ENCODE results near the gene GUCY1A1. TPM values are rescaled to one million over a fixed set of nuclear protein-coding genes. Genes with fewer than 3 reads are reported as not detected.

The GUCY1A1 gene
- total RNA-seq, 1 experiment from 2014 or later: 0.20 TPM

- TF ChIP-seq USF2 (CRISPR knock-in tag; IDR thresholded peaks at IDR 0.05): no peak
- TF ChIP-seq PRRX2 (CRISPR knock-in tag; IDR thresholded peaks at IDR 0.05): no peak
- TF ChIP-seq IRF1 (CRISPR knock-in tag; IDR thresholded peaks at IDR 0.05): no peak
- no peak for TF ChIP-seq CDX4 (CRISPR knock-in tag; IDR thresholded peaks at IDR 0.05; ENCODE audit: borderline replicate concordance)
- TF ChIP-seq HMGA2 (CRISPR knock-in tag; IDR thresholded peaks at IDR 0.05): no peak
Measured at GRCh38 chr4:155672342-155672741, 5.7 kb downstream of the GUCY1A1 start (continued).

- ATAC-seq: no peak
- Mint-ChIP-seq H3K4me1 (peaks cover 4% of the 10 kb centered on the region; the same call in 1 of the 2 replicates), H3K36me3 (no peaks in the 10 kb centered on the region), H3K27me3 (ENCODE audit: low read depth) (peaks cover 44% of the 10 kb centered on the region), H3K27ac (no peak overlapping the region), H3K4me3 (no peak overlapping the region), H3K9me3 (no peaks in the 10 kb centered on the region)
- CTCF ChIA-PET: no interaction called here
- POLR2A ChIA-PET: no interaction called here
- TF ChIP-seq PREB (CRISPR knock-in tag; IDR thresholded peaks at IDR 0.05; ENCODE audit: borderline replicate concordance): no peak
- no peak for TF ChIP-seq JUN (CRISPR knock-in tag; IDR thresholded peaks at IDR 0.05)
- DNase-seq (ENCODE audit: low spot score): no peak
Measured at GRCh38 chr4:155673453-155673979, 6.9 kb downstream of the GUCY1A1 start.

GRCh38 chr4:155674669-155675071 is 8.0 kb downstream of the GUCY1A1 start:
- no peak for DNase-seq (ENCODE audit: low spot score)
- peaks cover 35% of the 10 kb centered on the region for H3K27me3 Mint-ChIP-seq (ENCODE audit: low read depth)
- H3K4me1 Mint-ChIP-seq: peaks cover 4% of the 10 kb centered on the region; the same call in 1 of the 2 replicates
- TF ChIP-seq ZNF121 (CRISPR knock-in tag; IDR thresholded peaks at IDR 0.05): no peak
- TF ChIP-seq ZNF138 (CRISPR knock-in tag; conservative IDR thresholded peaks at IDR 0.05): no peak
- TF ChIP-seq MXD4 (CRISPR knock-in tag; IDR thresholded peaks at IDR 0.05; ENCODE audit: borderline replicate concordance): no peak
- TF ChIP-seq ZNF219 (CRISPR knock-in tag; IDR thresholded peaks at IDR 0.05; ENCODE audit: borderline replicate concordance): no peak
- no peak overlapping the region for H3K27ac Mint-ChIP-seq
- no peaks in the 10 kb centered on the region for H3K9me3 Mint-ChIP-seq
- no peaks in the 10 kb centered on the region for H3K36me3 Mint-ChIP-seq
- ChIA-PET CTCF (no interaction called here), POLR2A (no interaction called here)
- no peak overlapping the region for H3K4me3 Mint-ChIP-seq
- ATAC-seq: no peak

- ATAC-seq: no peak
- Mint-ChIP-seq H3K4me1 (peaks cover 4% of the 10 kb centered on the region; the same call in 1 of the 2 replicates), H3K4me3 (no peak overlapping the region), H3K27me3 (ENCODE audit: low read depth) (peaks cover 23% of the 10 kb centered on the region), H3K27ac (no peak overlapping the region), H3K9me3 (no peaks in the 10 kb centered on the region), H3K36me3 (no peaks in the 10 kb centered on the region)
- CTCF ChIA-PET: interaction anchor here (0.6 kb wide), 1 partner anchor 31 kb away, joined by 3 read pairs; no protein-coding TSS in a partner anchor
- DNase-seq (ENCODE audit: low spot score): no peak
- POLR2A ChIA-PET: no interaction called here
- TF ChIP-seq ZNF317 (CRISPR knock-in tag; IDR thresholded peaks at IDR 0.05; ENCODE audit: borderline replicate concordance, low read depth) (no peak), TP53 (CRISPR knock-in tag; IDR thresholded peaks at IDR 0.05) (no peak), AR (CRISPR knock-in tag; IDR thresholded peaks at IDR 0.05) (no peak), NR2C2 (CRISPR knock-in tag; IDR thresholded peaks at IDR 0.05) (no peak), GRHL2 (CRISPR knock-in tag; IDR thresholded peaks at IDR 0.05; ENCODE audit: insufficient replicate concordance, severe bottlenecking) (no peak), ZNF425 (CRISPR knock-in tag; conservative IDR thresholded peaks at IDR 0.05) (no peak), ZBTB43 (CRISPR knock-in tag; IDR thresholded peaks at IDR 0.05) (no peak), NR3C1 (CRISPR knock-in tag; conservative IDR thresholded peaks at IDR 0.05; ENCODE audit: low read depth) (no peak), CREM (CRISPR knock-in tag; IDR thresholded peaks at IDR 0.05) (no peak)
Measured at GRCh38 chr4:155675709-155676429, 9.2 kb downstream of the GUCY1A1 start.

All from WTC11 (cell line).